Hippocampal formation (tissue), 2 donors: ENCODE data around the gene NEUROD6.

Experiments
- DNase-seq, 2 donors: peaks; one replicate each; lab custom pipeline; 2025; lab: John Stamatoyannopoulos, UW

The NEUROD6 gene

DNA sequence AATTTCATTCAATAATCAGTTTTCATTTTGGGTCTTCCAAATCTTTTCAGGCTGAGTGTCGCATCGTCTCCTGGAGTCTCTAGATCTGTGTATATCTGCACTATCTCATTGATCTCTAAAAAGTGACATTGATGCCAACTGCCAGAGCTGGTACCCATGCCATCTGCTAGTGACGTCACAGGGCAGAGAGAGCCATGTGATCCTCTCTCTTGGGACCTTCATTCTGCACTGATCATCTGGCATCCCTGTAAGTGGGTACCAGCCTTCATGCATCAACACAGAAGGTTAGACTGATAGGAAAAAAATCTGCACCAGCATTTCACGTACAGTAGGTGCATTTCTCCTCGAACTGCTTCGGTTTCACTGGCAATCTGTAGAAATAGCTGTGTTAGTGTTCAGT, at the start of gene NEUROD6:
Gene NEUROD6, minus strand, starts transcription at position 124 of the 400 bp plus-strand sequence. CDS start 1,458 bp downstream, outside the sequence.
- DNase-seq = no peak

DNA sequence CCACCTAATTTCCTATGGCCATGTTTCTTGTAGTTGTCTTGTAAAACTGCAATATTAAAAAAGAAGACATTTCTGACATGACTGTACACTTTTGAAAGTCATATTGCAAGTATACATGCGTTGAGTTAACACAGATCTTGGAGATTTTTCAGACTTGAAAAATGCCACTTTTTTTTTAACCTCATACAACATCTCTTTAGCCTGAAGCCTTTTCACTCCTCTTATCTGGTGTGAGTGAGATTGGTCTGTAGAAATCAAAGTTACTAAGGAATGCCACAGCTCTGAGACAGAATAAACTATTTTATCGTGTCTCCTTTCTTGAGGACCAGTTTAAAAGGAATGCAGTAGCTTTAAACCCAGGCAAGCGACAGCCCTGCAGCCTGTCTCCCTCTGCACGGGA, 43.9 kb upstream of the NEUROD6 start:
- DNase-seq = no peak

- DNase-seq = no peak
Measured at GRCh38 chr7:31382722-31383121, 42.2 kb upstream of the NEUROD6 start.

DNA sequence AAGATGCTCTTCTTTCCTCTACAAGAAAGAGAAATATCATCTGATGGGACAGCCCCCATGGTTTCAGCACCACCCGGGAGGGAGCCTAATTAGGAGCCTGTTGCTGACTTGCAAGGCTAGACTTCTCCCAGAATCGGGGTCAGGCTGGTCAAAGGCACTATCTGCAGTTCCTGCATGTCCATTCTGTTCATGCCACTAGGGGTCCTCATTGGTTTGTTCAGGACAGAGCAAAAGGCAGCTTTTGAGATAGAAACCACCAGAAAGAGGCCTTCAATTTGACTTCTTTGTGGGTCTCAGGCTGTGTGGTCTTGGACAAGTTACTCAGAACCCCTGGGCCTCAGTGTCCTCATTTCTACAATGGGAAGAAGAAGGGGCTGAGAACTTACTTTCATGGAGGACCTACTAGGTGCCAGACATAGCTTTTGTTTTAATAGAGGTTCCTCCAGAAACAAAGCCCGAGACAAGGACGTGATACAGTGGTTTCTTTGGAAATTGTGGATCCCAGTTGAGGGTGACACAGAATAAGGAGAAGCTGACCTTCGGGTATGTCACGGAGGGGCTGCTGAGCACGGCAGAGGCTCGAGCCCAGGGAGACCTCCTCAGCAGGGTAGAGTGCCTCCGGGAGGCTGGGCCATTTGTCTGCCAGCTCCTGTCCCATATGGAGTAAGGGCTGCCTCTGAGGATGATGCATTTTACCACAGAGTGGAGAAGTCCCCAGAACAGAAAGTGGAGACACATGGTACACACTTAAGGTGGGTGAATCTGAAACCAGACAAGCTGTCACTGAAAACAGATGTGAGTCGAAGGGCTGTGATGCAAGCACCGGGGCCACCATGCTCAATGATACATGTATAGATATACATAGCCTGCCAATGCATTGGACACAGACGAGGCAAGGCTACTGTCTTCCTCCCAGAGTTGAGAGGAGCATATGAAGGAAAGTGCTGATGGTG, 33.1 kb upstream of the NEUROD6 start:
- peak; percentile 10 to 12 for DNase-seq

- DNase-seq = no peak
Measured at GRCh38 chr7:31372231-31372959, 31.9 kb upstream of the NEUROD6 start.

DNA sequence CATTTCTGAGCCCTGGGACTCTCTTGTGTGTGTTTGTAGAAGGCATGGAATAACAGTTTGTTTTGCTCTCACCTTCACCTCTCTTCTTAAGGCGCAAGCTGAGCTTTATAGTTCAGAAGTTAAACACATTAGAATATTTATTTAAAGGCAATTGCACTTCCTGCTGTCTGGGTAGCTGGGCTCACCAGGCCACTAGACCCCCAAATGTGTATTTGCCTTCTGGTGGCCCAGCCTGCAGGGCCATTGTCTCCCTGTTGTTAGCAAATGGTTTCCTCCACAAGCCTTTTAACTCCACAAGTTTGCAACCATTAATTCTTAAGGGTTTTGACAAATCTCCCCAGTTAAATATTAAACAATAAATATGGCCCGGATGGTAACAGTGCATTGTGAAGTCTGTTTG, 31.1 kb upstream of the NEUROD6 start:
- no peak for DNase-seq

GRCh38 chr7:31370609-31371008, 30.1 kb upstream of the NEUROD6 start:
- peak in 1 of 2 donors; percentile 9 for DNase-seq

GRCh38 chr7:31368620-31369019, 28.1 kb upstream of the NEUROD6 start:
- DNase-seq = no peak

DNA sequence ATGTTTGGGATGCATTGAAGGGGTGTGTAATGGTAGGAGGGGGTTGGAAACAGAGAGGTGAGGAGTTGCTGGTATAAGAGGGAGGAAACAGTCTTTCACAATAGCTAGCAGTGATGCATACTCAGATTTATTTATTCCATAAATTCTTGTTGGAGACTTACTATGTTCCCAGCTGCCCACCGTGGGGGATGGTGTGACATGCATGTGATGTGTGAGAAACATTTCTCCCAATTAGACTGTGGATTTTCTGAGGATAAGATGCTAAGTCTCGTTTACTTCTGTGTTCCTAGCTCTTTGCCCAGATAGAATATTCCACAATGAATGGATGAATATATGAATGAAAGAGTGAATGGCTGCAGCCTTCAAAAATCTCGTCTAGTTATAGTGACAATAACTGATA, 23.0 kb upstream of the NEUROD6 start:
- DNase-seq = no peak

- no peak for DNase-seq
Measured at GRCh38 chr7:31363051-31363450, 22.5 kb upstream of the NEUROD6 start.

GRCh38 chr7:31362401-31362800, 21.9 kb upstream of the NEUROD6 start:
- no peak for DNase-seq

- no peak for DNase-seq
Measured at GRCh38 chr7:31358467-31358866, 17.9 kb upstream of the NEUROD6 start.

GRCh38 chr7:31345421-31345820, 4.9 kb upstream of the NEUROD6 start:
- DNase-seq = no peak

GRCh38 chr7:31343516-31344305, 3.2 kb upstream of the NEUROD6 start:
- DNase-seq = no peak

- no peak for DNase-seq
Measured at GRCh38 chr7:31341141-31341540, 615 bp upstream of the NEUROD6 start.

DNA sequence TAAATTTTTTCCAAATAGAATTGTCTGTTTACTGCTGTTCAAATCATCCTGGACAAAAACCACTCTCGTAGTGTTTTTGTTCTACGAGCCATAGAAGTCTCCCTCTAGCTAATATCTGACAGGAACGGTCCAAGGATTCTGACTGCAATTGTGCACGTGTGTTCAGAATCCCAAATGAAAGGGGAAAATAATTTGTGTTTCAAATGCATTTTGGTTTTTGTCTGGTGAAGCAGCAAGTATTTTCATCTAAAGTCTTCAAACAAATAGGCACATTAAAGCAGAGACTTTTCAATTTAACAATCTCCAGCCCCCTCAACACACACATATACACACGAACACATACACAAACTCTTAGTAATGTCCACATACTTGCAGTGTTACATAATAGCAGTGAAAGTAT, 475 bp downstream of the NEUROD6 start:
- DNase-seq = no peak

DNA sequence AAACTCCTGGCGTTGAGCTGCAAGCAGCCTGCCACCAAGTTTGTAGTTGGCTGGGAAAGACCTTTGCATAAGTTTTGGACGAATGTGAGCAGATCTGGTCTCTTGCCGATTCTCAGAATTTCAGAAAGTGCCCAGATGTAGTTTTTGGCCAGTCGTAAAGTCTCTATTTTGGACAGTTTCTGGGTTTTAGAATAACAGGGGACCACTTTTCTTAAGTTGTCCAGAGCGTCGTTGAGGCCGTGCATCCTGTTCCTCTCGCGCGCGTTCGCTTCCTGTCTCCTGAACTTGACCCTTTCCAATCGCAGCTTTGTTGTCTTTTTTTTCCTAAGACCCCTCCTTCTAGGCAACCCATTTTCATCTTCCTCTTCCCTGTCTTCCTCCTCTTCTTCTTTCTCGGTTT, 1.8 kb downstream of the NEUROD6 start:
- no peak for DNase-seq

GRCh38 chr7:31337002-31337565, 3.4 kb downstream of the NEUROD6 start:
- no peak for DNase-seq

- no peak for DNase-seq
Measured at GRCh38 chr7:31336202-31337001, 4.1 kb downstream of the NEUROD6 start.

- no peak for DNase-seq
Measured at GRCh38 chr7:31335884-31336201, 4.7 kb downstream of the NEUROD6 start.
